T1000 (cell line): ENCODE data around the gene AQR.
"Not testable (repeated sequence)": the region's sequence is repeated elsewhere in the genome, so short reads cannot be mapped to it uniquely, and the experiment has no call there.

Source experiments
- DNase-seq: peaks from one replicate; lab custom pipeline; 2025; ENCODE audit warnings: mixed read lengths; lab: John Stamatoyannopoulos, UW

The AQR gene

DNA sequence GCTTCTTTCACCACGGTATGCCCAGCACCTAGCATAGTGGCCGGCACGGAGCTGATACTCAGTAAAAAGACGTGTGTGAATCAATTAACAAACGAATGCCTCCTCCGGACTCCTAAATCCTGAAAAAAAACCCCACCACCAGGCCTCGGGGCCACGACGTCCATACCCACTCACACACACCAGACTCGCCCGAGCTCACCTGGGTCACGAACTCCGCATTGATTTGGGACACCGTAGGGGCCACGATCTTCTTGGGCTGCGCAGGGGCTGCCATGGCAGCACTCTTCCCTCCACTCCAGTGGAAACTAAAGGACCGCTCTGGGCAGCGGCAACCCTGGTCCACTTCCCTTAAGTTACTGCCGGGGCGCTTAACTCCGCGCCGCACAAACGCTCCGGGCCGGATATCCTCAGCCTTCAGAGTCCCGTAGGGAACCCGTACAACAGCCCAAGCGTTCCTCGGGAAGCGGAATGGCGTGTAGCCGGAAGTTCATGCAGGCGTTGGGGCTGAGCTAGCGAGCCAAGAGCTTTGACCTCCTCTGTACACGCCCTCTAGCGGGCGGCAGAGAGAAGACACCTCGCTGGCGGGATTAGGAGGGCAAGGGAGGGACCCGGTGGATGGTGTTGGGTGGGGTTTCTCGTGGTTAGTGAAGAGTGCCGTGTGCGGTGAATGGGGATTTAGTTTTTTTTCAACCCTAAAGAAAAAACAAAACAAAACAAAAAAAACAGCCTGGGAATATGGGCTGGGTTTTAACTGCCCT lies at the start of gene AQR:
AQR (minus strand) TSS at position 403 of the 758 bp plus-strand sequence; CDS start at position 274, 129 bp downstream.
- DNase-seq: peak; percentile 89

DNA sequence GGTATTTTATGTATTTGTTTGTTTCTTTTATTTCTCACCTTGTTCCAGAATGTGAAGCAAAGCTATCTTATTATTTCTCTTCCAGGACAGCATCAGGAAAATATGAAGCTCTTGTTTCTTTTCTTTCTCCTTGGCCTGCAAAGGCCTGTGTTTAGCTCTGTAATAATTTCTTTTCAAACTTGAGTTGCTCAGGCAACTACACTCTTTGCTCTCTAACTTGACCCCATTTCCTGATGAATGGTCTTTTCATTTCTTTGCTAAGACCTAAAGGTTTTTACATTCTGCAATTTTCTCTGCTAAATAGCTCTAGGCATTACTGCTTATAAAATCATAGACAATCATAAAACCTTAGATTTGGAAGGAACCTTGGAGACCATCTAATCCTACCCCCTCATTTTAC lies 44.7 kb upstream of the AQR start:
- no peak for DNase-seq

DNA sequence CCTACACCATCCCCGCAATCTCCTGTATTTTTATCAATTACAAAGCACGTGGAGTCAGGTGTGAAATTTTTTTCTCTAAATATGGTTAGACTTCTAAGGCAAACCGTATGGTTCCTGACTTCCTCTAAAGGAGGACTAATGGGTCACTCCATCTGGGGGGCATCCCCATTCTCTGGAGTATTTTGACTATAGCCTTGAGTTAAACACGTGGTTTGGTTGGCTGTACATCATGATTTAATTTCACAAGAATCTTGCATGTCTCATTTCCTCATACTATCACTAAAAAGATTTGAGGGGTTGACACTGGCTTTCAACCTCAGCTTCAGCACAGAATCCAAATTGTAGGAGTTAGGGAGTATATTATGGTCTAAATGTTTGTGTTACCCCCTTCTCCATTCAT lies 43.8 kb upstream of the AQR start:
- no peak for DNase-seq

DNA sequence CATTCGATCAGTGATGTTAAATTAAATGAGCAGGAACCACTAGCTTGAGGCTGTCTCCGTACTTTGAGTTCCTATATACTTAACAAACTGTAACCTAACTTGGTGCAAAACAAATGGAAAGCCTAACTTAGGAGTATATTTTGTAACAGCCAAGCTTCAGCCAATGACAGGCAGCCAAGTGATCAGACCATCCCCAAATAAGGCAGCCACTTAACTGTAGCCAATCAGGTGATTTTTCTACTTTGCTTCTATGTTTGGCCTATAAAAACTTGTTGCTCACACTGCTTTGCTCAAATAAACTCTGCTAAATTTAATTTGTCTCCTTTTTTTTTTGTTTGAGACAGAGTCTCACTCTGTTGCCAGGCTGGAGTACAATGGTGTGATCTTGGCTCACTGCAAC lies 37.9 kb upstream of the AQR start:
- DNase-seq: no peak

DNA sequence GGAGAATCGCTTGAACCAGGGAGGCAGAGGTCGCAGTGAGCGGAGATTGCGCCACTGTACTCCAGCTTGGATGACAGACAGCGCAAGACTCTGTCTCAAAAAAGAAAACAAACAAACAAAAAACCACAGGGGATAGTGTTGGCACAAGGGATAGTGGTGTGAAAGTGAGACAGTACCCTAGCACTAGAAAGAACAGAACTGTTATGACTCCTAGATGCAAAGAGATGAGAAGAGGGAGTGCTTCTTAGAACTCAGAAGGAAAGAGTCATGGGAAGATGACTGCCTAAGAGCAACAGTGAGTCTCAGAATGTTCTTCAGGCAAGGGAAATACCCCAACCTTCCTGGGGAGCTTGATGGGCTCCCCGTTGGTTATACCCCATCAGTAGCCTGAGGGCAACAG lies 36.4 kb upstream of the AQR start:
- no peak for DNase-seq

DNA sequence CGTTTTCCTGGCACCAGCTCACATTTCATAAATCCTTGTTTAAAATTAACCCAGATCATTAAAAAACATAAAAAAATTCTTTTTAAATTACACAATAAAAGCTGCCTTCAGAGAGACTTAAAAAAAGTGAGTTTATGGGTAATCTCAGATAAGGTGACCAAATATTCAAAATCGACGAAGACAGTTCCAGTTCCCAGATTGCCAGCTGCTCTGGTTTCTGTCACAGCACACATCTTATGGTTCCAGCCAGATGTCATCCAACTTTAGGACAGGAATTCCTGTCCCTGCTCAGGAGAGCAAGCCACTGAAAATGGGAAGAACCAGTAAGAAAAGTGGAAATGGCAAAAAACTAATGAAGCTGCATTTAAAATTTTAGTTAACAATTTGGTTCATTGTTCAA lies 34.4 kb upstream of the AQR start:
- DNase-seq: no peak

DNA sequence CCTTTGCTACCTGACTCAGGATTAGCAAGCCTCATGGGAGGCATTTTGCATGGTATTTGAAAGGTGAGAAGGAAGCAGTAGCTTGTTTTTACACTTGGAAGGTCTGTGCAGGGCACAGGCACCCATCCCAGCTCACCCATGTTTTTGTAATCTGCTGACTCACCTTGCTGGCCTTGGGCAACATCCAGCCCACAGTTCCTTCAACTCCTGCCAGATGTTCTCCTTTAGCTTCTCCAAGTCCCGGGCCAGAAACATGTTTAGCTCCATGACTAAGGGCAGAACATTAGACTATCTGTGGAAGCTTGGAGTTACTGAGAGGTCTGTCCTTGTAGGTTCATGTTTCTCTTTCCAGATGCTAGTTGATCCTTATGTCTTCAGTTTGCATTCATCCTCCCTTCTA lies 31.0 kb upstream of the AQR start:
- peak; percentile 67 for DNase-seq

DNA sequence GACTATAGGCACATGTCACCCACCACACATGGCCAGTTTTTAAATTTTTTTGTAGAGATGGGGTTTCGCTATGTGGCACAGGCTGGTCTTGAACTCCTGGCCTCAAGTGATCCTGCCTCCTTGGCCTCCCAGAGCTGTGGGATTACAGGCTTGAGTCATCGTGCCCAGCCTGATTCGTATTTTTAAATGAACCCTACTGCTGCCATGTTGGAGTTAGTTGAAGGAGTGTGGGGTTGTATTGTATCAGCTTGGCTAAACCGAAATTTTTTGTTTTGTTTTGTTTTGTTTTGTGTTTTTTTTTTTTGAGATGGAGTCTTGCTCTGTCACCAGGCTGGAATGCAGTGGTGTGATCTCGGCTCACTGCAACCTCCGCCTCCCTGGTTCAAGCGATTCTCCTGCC lies 30.4 kb upstream of the AQR start:
- DNase-seq: no peak

DNA sequence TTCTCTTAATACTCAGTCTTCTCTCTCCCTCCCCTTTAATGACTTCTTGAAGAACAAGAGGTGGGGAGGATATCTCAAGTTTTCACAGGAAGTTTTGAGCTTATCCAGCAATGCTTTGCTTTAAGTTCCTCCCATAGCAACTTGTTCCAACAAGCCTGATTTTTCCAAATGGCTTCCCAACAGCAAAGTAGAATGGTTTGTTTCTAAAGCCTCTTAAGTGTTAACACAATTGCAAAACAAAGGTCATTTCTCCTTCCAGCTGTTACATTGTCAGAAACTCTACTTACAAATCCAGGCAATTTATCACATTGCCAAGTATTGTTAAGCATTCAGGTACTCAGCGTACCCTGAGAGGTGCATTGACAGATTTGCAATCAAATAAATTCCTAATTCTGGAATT lies 25.4 kb upstream of the AQR start:
- DNase-seq: no peak

DNA sequence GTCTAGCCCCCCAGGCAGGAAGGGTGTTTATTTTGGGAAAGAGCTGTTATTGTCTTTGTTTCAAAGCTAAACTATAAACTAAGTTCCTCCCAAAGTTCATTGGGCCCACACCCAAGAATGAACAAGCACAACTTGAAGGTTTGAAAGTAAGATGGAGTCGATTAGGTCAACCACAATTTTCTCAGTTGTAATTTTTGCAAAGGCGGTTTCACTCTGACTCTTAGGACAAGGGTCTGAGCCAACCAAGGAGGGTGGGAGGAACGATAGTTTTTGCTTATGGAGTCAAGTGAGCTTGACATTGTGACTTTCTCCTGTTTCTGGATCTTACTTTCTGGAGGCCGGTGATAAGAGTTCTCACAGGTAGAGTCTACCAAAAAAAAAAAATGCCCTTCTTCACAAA lies 24.3 kb upstream of the AQR start:
- DNase-seq: no peak

DNA sequence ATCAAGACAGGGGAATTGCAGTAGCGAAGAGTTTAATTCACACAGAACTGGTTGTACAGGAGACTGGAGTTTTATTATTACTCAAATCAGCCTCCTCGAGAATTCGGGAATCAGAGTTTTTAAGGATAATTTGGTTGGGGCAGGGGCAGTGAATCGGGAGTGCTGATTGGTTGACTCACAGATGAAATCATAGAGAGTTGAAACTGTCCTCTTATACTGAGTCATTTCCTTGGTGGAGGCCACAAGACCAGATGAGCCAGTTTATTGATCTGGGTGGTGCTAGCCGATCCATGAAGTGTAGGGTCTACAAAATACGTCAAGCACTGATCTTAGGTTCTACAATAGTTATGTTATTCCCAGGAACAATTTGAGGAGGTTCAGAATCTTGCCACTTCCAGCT lies 23.9 kb upstream of the AQR start:
- DNase-seq: no peak

DNA sequence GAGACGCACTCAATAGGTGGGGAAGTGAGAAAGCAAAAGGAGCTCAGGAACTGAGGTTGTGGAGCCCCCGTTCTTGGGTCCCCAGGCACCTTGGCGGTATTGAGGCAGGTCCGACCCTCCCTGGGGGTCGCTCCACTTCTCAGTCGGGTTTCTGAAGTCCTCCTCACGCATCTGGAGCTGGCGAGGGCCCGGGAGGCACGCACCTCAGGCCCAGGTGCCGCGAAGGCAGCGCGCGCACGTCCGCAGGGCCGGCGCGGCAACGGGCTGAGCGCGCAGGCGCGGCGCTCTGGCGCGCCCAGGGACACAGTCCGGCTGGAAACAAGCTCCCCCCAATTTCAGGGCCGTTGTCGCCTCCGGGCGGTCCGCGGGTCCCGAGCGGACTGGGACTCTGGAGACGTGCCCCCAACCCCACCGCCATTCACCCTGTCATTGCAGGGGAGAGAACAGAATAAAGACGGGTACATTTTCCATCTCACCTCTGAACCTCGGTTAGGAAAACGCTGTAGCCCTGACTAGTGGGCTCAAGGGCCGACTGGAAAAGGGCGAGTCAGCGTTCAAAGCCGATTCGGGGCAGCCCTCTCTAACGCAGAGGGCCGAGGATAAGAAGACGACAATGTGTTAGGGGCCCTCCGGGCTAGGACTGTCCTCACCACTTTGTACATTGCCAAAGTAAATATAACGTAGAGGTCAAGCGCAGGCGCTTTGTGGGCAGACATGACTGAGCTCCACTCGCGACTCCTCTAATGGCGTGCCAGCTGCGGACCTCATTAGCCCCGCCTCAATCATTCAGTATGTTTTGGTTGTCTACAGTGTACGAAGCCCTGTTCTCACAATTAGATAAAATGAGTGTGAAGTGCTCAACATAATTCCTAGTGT lies 18.7 kb upstream of the AQR start, which contains the start of gene ZNF770:
ZNF770 (minus strand) TSS at position 261 of the 876 bp plus-strand sequence. CDS start 4,853 bp downstream, outside the sequence.
- DNase-seq: peak; percentile 69

DNA sequence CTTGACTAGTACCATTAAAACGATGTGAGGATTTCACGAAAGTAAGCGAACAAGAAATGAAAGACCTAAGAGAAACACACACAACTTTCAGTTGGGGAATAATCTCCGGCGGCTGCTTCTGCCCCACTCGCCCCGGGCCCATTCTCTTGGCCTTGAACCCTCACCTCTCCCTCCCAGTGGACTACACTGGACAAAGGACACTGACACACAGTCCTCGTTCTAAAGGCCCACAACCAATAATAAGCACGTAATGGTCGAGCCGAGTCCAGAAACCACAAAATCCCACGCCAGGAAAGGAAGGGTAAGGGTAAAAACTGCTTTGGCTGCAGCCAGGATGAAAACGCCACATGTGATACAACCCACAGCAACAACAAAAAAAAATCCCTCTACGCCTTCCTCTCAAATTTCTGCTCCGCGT lies 18.1 kb upstream of the AQR start:
- DNase-seq: no peak

DNA sequence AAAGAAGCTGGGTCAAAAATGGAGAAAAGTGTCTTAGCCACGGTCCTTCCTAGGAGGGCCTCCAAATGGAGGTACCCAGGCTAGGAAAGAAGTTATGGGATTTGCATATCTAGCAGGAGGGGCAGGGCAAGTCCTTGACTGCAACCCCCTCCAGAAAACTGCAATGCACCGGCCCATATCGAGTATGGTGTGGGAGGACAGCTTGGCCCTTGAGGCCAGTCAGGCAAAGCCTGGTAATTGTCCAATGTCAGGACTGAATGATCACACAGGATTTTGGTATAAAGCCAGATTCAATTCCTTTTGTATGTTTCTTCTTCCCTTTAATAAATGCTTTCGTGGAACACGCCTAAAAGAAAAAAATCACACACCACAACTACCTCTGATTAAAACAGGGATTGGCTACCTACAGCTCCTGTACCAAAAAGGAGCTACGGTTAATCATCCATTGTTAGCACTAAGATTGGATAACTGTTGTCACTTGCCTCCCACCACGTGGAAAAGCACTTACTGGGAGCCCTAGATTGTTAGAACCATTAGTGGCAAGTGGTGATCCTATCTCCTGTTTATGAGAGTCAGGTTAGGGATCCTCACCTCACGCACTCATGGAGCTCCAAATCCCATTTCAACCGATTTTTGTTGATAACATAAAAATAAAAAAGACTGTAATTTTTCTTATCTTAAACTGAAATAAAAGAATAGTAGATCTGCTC lies 17.4 kb upstream of the AQR start:
- DNase-seq: no peak

DNA sequence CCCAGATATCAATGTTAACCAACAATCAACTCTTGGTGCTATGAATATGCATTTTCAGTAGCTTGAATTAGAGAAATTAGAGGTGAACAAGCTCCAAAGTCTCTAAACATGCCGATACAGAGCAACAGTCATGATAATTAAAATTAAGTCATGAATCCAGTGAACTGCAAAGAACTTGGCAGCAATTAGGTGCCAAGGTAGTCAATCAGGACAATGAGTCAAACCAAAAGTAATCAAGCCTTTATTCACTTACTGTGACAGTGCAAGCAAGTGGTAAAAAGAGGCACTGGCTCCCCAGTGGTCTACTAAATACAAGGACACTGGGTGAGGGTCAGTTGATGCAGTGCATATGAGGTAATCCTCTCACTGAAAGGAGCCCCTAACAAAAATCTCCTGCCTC lies 16.8 kb upstream of the AQR start:
- DNase-seq: no peak

DNA sequence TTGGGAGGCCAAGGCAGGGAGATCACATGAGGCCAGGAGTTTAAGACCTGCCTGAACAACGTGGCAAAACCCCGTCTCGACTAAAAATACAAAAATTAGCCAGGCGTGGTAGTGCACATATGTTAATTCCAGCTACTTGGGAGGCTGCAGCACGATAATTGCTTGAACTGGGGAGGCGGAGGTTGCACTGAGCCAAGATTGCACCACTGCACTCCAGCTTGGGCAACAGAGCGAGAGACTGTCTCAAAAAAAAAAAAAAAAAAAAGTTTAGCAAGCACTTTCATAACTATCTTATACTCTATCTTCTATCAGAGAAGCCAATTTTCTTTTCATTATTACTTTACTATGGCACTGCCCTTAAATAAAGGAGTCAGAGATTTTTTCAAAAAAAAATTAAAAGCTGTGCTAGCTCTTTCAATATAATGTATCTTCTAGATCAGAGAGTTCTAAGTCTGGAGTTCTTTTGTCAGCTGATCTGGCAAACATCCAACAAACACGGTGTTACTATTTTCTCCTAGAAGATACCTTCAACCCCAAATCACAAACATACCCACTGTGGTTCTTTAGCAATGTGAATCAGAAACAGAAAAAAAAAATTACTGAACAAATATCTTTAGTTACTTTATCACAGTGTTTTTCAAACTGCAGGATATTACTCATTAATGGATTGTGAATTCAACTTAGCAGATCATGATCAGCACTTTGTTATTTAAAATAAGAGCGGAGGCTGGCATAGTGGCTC lies 15.5 kb upstream of the AQR start:
- no peak for DNase-seq

DNA sequence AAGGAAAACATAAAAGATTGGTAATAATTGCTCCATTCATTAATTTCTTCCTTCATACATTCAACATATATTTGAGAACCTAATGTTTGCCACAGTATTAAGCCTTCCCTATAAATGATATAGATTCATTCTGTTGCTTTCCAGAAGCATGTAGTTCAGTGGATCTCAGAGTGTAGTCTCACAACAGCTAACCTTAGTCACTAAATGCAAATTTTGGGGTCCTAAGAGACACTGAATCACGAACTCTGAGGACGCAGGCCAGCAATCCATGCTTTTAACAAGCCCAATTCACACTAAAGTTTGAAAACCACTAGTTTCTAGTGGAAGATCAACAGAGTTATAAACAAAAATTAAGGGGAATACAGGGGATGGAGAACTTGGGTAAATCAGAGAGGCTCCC lies 7.2 kb upstream of the AQR start:
- no peak for DNase-seq

DNA sequence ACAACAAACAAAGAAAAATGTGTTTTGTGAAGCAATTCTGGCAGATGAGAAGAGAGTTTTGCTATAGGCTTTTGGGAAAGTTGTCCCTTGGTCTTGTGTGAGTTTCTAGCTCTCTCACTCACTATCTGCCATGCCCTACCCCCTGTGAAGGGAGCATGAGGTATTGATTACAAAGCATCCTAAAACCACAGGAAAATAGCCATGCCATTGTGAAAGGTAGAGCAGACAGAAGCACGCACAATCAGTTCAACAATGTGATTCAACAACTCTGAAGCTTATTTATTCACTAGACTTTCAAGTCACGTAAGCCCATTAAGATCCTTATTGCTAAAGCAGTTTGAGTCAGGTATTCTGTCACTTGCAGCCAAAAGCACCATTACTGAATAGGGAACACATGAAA lies 6.5 kb upstream of the AQR start:
- no peak for DNase-seq

DNA sequence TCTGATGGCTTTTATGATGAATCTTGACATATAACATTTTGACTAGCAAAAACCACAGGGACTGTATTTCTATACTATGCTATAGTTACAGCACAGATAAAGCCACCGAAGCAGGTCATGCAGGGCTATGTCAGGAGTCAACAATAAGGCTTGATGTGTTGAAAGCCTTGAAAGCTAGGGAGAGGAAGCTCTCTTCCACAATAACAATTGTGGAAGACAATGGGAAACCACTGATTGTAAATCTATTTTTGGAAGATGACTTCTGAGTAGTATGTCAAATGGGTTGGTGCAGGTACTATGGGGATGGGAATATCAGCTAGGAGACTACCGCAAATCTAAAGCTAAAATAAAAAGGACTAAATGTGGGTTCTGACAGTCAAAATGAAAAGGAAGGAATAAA lies 4.0 kb upstream of the AQR start:
- DNase-seq: no peak

DNA sequence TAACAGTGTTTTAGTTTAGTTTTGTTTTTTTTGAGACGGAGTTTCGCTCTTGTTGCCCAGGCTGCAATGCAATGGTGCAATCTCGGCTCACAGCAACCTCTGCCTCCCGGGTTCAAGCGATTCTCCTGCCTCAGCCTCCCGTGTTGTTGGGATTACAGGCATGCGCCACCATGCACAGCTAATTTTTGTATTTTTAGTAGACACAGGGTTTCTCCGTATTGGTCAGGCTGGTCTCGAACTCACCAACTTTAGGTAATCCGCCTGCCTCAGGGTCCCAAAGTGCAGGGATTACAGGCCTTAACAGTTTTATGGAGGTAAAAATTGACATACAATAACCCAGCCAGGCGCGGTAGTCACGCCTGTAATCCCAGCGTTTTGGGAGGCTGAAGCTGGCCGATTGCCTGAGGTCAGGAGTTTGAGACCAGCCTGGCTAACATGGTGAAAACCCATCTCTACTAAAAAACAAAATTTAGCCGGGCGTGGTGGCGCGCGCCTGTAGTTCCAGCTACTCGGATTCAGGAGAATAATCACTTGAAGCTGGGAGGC lies 629 bp upstream of the AQR start:
- DNase-seq: not testable (repeated sequence)

DNA sequence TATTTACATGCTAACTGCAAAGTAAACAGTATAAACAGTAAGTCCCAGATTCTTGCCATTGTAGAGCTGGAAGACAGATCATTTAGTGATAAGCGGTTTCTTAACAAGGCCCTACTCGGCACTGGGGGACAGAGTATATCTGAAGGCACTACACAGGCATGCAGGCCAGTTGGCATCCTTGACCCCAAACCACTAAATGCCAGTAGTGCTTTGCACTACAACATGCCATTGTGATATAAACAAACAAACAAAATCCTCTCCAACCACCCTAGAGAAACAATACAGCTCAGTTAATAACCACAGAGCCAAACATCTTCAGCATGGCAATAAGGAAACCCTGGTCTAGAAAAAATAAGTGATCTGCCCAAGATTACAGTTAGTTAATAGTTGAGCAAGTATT lies 5.3 kb downstream of the AQR start:
- no peak for DNase-seq

DNA sequence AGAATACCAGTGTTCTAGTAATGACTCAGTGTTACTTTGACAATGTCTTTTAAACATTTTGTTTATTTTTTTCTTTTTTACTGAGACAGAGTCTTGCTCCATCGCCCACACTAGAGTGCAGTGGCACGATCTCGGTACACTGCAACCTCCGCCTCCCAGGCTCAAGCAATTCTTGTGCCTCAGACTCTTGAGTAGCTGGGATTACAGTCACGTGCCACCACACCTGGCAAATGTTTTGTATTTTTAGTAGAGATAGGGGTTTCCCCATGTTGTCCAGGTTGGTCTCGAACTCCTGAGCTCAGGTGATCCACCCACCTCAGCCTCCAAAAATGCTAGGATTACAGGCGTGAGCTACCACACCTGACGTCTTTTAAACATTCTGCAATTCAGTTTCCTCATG lies 15.7 kb downstream of the AQR start:
- DNase-seq: no peak
